ENCODE measurements around the gene CHAD. TPM values are rescaled to one million over a fixed set of nuclear protein-coding genes. Genes with fewer than 3 reads are reported as not detected.

CHAD gene
- total and polyA plus RNA-seq, 2 donors (not counting 3 experiments of a cell fraction or from before 2014, with no cell fraction given) = not detected

GRCh38 chr17:50421308-50422051 is 47.2 kb downstream of the CHAD start:
- ChIA-PET CTCF (interaction anchor here (0.9 to 2.4 kb wide), 6 partner anchors 10 to 58 kb away, joined by 3 to 21 read pairs (median 6); partner anchors contain the start of gene LRRC59), POLR2A (interaction anchor here (0.6 kb wide), 2 partner anchors 24 to 25 kb away, joined by 4 to 7 read pairs; partner anchors contain the start of gene LRRC59)
- DNase-seq (ENCODE audit: low read depth, low spot score) (peak; percentile 65), FAIRE-seq (peak; percentile 88)
- peak overlapping the region in 1 of 3 experiments; percentile 34 for H3K4me3 ChIP-seq (replicated peaks in 1 of 3; ENCODE audit: insufficient read depth in 1 of 3, low read depth in 1 of 3, low read length in 3 of 3)
- dilution Hi-C loops (cut with MboI; ENCODE audit: extremely low pct_ligation_motif_present, low sequenced_read_pairs) (no loop called here), intact Hi-C loops (cut with micrococcal nuclease) (no loop called here)
- H2AFZ ChIP-seq (ENCODE audit: low read depth, low read length) = peak overlapping the region; percentile 46
- TF ChIP-seq JUN (IDR thresholded peaks at IDR 0.05; ENCODE audit: borderline replicate concordance, insufficient read depth, insufficient read length, low read depth) (no peak), CTCF (IDR thresholded peaks at IDR 0.05; ENCODE audit: extremely low read depth in 1 of 2, insufficient read depth in 1 of 2, low read depth in 1 of 2, low read length in 2 of 2) (no peak), POLR2A (IDR thresholded peaks at IDR 0.05; ENCODE audit: low read depth, low read length) (no peak), GATA2 (IDR thresholded peaks at IDR 0.05; ENCODE audit: insufficient read depth, insufficient read length, low read depth, low read length) (no peak), MAX (IDR thresholded peaks at IDR 0.05; ENCODE audit: insufficient read depth, insufficient read length) (no peak), POLR2AphosphoS5 (IDR thresholded peaks at IDR 0.05; ENCODE audit: insufficient read depth, low read depth, low read length) (no peak), FOS (IDR thresholded peaks at IDR 0.05; ENCODE audit: borderline replicate concordance, insufficient read depth, low read length) (no peak)
- no TSS peak for BruUV-seq (replicated peaks)
- peak overlapping the region; percentile 10 for H3K27ac ChIP-seq (ENCODE audit: insufficient read depth, low read depth, low read length)
- no peaks in the 10 kb centered on the region for H3K79me2 ChIP-seq (ENCODE audit: control insufficient read depth, insufficient read depth, low read length)
- peak overlapping the region; percentile 29 for H3K9ac ChIP-seq (replicated peaks; ENCODE audit: extremely low read depth, insufficient read depth, low read length)
- no peaks in the 10 kb centered on the region for H4K20me1 ChIP-seq (replicated peaks; ENCODE audit: control insufficient read depth, extremely low read depth, insufficient read depth, low read length)
- no peaks in the 10 kb centered on the region for H3K27me3 ChIP-seq (ENCODE audit: control insufficient read depth in 2 of 2, insufficient read depth in 2 of 2, low read length in 2 of 2)
- peaks cover 34% of the 10 kb centered on the region for H3K4me1 ChIP-seq (ENCODE audit: control insufficient read depth, extremely low read depth, insufficient read depth, low read length)
- no peaks in the 10 kb centered on the region for H3K36me3 ChIP-seq (ENCODE audit: control insufficient read depth in 2 of 2, extremely low read depth in 1 of 2, insufficient read depth in 2 of 2, low read length in 2 of 2)
- H3K9me3 ChIP-seq (replicated peaks; ENCODE audit: control insufficient read depth, insufficient read depth, low read length) = no peaks in the 10 kb centered on the region
- no peaks in the 10 kb centered on the region for H3K9me1 ChIP-seq (replicated peaks; ENCODE audit: control insufficient read depth, extremely low read depth, insufficient read depth, low read length)
- peak overlapping the region; percentile 69 for H3K4me2 ChIP-seq (ENCODE audit: insufficient read depth, low read length)
